ENCODE measurements around the gene PRRC1.

- TF ChIP-seq CTCF (IDR thresholded peaks at IDR 0.05) (no peak), POLR2A (IDR thresholded peaks at IDR 0.05) (no peak)
These were observed 43.8 kb downstream of the PRRC1 start for GRCh38 chr5:127561254-127561653.

Measured in body of pancreas (tissue), 4 donors.